MM.1S (cell line): ENCODE results near the gene PIK3R5.
"Not testable (repeated sequence)": the region's sequence is repeated elsewhere in the genome, so short reads cannot be mapped to it uniquely, and the experiment has no call there.

Experiments used
- DNase-seq: peaks from one replicate; pipeline ENCODE4 v3.0.0-alpha.2; 2015
- H2AFZ ChIP-seq: fragments of 300-600 bp; sonication (generic); 2 replicates; pipeline ENCODE4 v1.6.0; 2016; ENCODE audit warnings: antibody characterized with exemption, low read length
- H3F3A ChIP-seq: fragments of 300-600 bp; sonication (generic); 2 replicates; pipeline ENCODE4 v1.6.1; 2016; ENCODE audit warnings: mild to moderate bottlenecking, antibody characterized with exemption, low read length, moderate library complexity, mixed read lengths; ENCODE audit not compliant: insufficient read depth
- H3K27ac ChIP-seq: fragments of 300-600 bp; sonication (generic); 2 replicates; pipeline ENCODE4 v1.5.1; 2016; ENCODE audit warnings: mild to moderate bottlenecking, low read length
- H3K27me3 ChIP-seq: fragments of 300-600 bp; sonication (generic); replicated peaks from 2 replicates; pipeline ENCODE4 v1.6.0; 2016; ENCODE audit warnings: low read length; ENCODE audit not compliant: insufficient read depth
- H3K36me3 ChIP-seq: fragments of 300-600 bp; sonication (generic); replicated peaks from 2 replicates; pipeline ENCODE4 v1.6.1; 2016; ENCODE audit warnings: mild to moderate bottlenecking, low read length, mixed read lengths; ENCODE audit not compliant: insufficient read depth
- H3K4me1 ChIP-seq: fragments of 300-600 bp; sonication (generic); 2 replicates; pipeline ENCODE4 v1.6.1; 2016; ENCODE audit warnings: low read length, mixed read lengths
- H3K4me2 ChIP-seq: fragments of 300-600 bp; sonication (generic); 2 replicates; pipeline ENCODE4 v1.6.0; 2016; ENCODE audit warnings: low read depth, low read length
- H3K4me3 ChIP-seq: fragments of 300-600 bp; sonication (generic); 2 replicates; pipeline ENCODE4 v1.5.1; 2016; ENCODE audit warnings: low read length, mixed read lengths
- H3K79me2 ChIP-seq: fragments of 300-600 bp; sonication (generic); 2 replicates; pipeline ENCODE4 v1.6.1; 2016; ENCODE audit warnings: mixed run types, low read length, mixed read lengths
- H3K9ac ChIP-seq: fragments of 300-600 bp; sonication (generic); 2 replicates; pipeline ENCODE4 v1.6.1; 2016; ENCODE audit warnings: low read length, mixed read lengths
- H3K9me2 ChIP-seq: fragments of 300-600 bp; sonication (generic); replicated peaks from 2 replicates; pipeline ENCODE4 v1.6.1; 2016; ENCODE audit warnings: mild to moderate bottlenecking, low read length, mixed read lengths; ENCODE audit not compliant: insufficient read depth
- H3K9me3 ChIP-seq: fragments of 300-600 bp; sonication (generic); replicated peaks from 2 replicates; pipeline ENCODE4 v1.6.1; 2016; ENCODE audit warnings: mild to moderate bottlenecking, low read length, mixed read lengths; ENCODE audit not compliant: insufficient read depth
- H4K20me1 ChIP-seq: fragments of 300-600 bp; sonication (generic); 2 replicates; pipeline ENCODE4 v1.6.1; 2016; ENCODE audit warnings: mild to moderate bottlenecking, low read length, moderate library complexity, mixed read lengths; ENCODE audit not compliant: insufficient read depth
- EZH2 ChIP-seq: fragments of 300-600 bp; sonication (generic); optimal IDR thresholded peaks from 2 replicates; pipeline ENCODE3; 2017; ENCODE audit warnings: low read depth, mild to moderate bottlenecking, antibody characterized with exemption, low read length, mixed read lengths
- EZH2phosphoT487 ChIP-seq: fragments of 300-600 bp; sonication (generic); IDR thresholded peaks from 2 replicates; pipeline ENCODE4 v1.6.1; 2018; ENCODE audit warnings: antibody characterized with exemption, low read length
- TF ChIP-seq, protein P1 (sequence below): fragments of 300-600 bp; sonication (generic); IDR thresholded peaks from 2 replicates; pipeline ENCODE4 v1.5.1; 2016; ENCODE audit warnings: antibody characterized with exemption, low read length, mixed read lengths

The PIK3R5 gene

DNA sequence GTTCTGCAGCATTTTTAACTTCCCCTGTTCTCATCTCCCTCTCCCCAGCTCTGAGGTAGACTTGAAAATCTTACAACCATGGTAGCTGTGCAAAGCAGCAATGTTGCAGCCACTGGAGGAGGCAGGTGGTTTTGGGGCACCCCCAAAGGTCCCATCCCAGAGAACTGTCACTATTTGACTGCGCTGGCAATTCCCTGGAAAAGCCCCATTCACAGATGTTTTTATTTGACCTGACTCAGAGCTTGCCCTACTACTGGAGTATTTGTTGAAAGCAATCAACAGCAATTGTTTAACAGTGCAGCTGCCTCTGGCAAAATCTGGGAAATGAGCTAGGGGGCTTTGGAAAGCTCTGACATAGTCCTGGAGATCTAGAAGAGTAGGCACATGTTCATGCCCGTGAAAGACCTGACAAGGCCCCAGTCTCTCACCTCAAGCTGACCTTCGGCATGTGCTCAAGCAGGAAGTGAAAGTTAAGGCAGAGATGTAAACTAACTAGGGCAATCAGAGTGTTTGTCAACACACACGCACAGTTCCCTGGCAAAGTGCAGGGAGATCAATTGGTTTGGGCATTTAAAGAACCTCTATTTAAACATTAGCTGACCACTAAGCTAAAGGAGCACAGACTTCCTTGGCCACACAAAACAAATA is 19.7 kb upstream of the PIK3R5 start:
- TF ChIP-seq EZH2phosphoT487: no peak
- TF ChIP-seq EZH2: no peak
- TF ChIP-seq, protein P1, sequence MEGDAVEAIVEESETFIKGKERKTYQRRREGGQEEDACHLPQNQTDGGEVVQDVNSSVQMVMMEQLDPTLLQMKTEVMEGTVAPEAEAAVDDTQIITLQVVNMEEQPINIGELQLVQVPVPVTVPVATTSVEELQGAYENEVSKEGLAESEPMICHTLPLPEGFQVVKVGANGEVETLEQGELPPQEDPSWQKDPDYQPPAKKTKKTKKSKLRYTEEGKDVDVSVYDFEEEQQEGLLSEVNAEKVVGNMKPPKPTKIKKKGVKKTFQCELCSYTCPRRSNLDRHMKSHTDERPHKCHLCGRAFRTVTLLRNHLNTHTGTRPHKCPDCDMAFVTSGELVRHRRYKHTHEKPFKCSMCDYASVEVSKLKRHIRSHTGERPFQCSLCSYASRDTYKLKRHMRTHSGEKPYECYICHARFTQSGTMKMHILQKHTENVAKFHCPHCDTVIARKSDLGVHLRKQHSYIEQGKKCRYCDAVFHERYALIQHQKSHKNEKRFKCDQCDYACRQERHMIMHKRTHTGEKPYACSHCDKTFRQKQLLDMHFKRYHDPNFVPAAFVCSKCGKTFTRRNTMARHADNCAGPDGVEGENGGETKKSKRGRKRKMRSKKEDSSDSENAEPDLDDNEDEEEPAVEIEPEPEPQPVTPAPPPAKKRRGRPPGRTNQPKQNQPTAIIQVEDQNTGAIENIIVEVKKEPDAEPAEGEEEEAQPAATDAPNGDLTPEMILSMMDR: no peak
- Histone ChIP-seq H4K20me1 (no peaks in the 10 kb centered on the region), H3K36me3 (no peaks in the 10 kb centered on the region), H3F3A (no peaks in the 10 kb centered on the region), H2AFZ (no peak overlapping the region), H3K9me3 (no peaks in the 10 kb centered on the region), H3K27me3 (no peaks in the 10 kb centered on the region), H3K27ac (no peak overlapping the region), H3K79me2 (no peaks in the 10 kb centered on the region), H3K9ac (no peak overlapping the region), H3K4me2 (no peak overlapping the region), H3K9me2 (no peaks in the 10 kb centered on the region), H3K4me3 (no peak overlapping the region), H3K4me1 (no peaks in the 10 kb centered on the region)
- DNase-seq: no peak

DNA sequence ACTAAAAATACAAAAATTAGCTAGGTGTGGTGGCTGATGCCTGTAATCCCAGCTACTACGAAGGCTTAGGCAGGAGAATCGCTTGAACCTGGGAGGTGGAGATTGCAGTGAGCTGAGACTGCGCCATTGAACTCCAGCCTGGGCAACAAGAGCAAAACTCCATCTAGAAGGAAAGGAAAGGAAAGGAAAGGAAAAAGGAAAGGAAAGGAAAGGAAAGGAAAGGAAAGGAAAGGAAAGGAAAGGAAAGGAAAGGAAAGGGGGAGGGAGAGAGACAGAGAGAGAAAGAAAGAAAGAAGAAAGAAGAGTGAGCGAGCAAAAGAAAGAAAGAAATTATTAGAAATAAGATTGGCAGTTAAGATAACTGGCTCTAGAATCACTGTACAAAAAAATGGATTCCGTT is 18.7 kb upstream of the PIK3R5 start:
- not testable (repeated sequence) for H2AFZ ChIP-seq, H3K4me2 ChIP-seq, H3K9me2 ChIP-seq, H3K9me3 ChIP-seq, H3F3A ChIP-seq, DNase-seq, H3K27me3 ChIP-seq, H3K4me3 ChIP-seq, H3K36me3 ChIP-seq, H3K79me2 ChIP-seq, H3K9ac ChIP-seq, H4K20me1 ChIP-seq, H3K4me1 ChIP-seq, H3K27ac ChIP-seq

DNA sequence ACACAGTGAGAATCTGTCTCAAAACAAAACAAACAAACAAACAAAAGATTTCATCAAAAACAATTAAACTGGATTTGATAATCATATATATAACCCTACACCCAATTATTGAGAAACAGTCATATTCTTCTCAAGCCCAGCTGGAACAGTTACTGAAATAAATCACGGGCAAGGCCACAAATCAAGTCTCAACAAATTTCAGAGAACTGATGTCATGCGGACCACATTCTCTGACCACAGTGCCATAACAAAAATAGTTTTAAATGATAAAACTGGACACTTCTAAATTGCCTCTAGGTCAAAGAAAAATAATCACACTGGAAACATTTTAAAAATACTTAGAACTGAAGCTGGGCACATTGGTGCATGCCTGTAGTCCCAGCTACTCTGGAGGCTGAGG is 15.9 kb upstream of the PIK3R5 start:
- no peaks in the 10 kb centered on the region for H3F3A ChIP-seq
- no peaks in the 10 kb centered on the region for H3K9me2 ChIP-seq
- H3K4me3 ChIP-seq: no peak overlapping the region
- no peak overlapping the region for H2AFZ ChIP-seq
- no peak overlapping the region for H3K4me2 ChIP-seq
- no peaks in the 10 kb centered on the region for H3K79me2 ChIP-seq
- no peaks in the 10 kb centered on the region for H3K9me3 ChIP-seq
- TF ChIP-seq EZH2phosphoT487: no peak
- TF ChIP-seq, protein P1: no peak
- no peak for TF ChIP-seq EZH2
- no peak overlapping the region for H3K9ac ChIP-seq
- no peaks in the 10 kb centered on the region for H4K20me1 ChIP-seq
- no peak for DNase-seq
- H3K4me1 ChIP-seq: no peaks in the 10 kb centered on the region
- no peak overlapping the region for H3K27ac ChIP-seq
- no peaks in the 10 kb centered on the region for H3K36me3 ChIP-seq
- no peaks in the 10 kb centered on the region for H3K27me3 ChIP-seq

DNA sequence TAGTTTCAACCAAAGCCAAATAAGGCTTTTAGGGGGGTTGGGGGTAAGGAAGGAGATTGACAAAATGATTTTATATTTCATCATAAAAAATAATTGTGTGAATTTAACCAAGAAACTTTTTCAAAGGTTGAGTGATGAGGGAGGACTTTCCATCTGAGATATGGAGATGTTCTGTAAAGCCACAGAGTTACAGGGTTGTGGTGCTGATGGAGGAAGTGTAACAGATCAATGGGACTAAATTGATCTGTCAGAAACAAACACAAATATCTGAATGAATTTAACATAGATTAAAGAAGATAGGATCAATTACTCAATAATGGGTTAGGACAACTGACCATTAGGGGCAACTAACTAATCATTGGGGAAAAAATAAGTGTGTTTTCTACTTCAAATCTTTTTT is 14.2 kb upstream of the PIK3R5 start:
- TF ChIP-seq EZH2phosphoT487 (no peak), EZH2 (no peak)
- TF ChIP-seq, protein P1: no peak
- Histone ChIP-seq H2AFZ (no peak overlapping the region), H3K9me2 (no peaks in the 10 kb centered on the region), H3K27me3 (no peaks in the 10 kb centered on the region), H3K4me1 (no peaks in the 10 kb centered on the region), H3K79me2 (no peaks in the 10 kb centered on the region), H3F3A (no peaks in the 10 kb centered on the region), H3K9me3 (no peaks in the 10 kb centered on the region), H3K4me2 (no peak overlapping the region), H4K20me1 (no peaks in the 10 kb centered on the region), H3K36me3 (no peaks in the 10 kb centered on the region), H3K27ac (no peak overlapping the region), H3K4me3 (no peak overlapping the region), H3K9ac (no peak overlapping the region)
- no peak for DNase-seq
